HepG2 (cell line): ENCODE data around the gene RPL36. TPM values are rescaled to one million over a fixed set of nuclear protein-coding genes. Genes with fewer than 3 reads are reported as not detected.

Experiments used
- CENPX ChIP-seq: sonication (generic); formaldehyde crosslinking; IDR thresholded peaks from 2 replicates; pipeline ENCODE4 v1.9.0; 2021; ENCODE audit warnings: mild to moderate bottlenecking, missing genetic modification reagents, moderate library complexity
- CHD2 ChIP-seq: IDR thresholded peaks from 2 replicates; pipeline ENCODE4 v1.6.1; 2011; ENCODE audit warnings: low read depth, low read length, improper control_type of control experiment
- CREB1 ChIP-seq, 2 experiments: fragments of 450-650 bp in 1 of 2; IDR thresholded peaks; 2 replicates each; pipeline ENCODE4 v1.6.1; 2016 to 2017; ENCODE audit warnings: control low read depth in 1 of 2, mild to moderate bottlenecking in 1 of 2, missing compliant biosample characterization in 1 of 2, missing genetic modification characterization in 1 of 2
- FOXJ3 ChIP-seq: sonication (generic); formaldehyde crosslinking; IDR thresholded peaks from 2 replicates; pipeline ENCODE4 v1.4.0; 2020; ENCODE audit warnings: missing genetic modification reagents, mild to moderate bottlenecking, borderline replicate concordance
- GATA4 ChIP-seq: sonication (generic); IDR thresholded peaks from 2 replicates; pipeline ENCODE4 v1.6.1; 2016; ENCODE audit warnings: antibody characterized with exemption, low read depth, borderline replicate concordance
- KAT8 ChIP-seq: IDR thresholded peaks from 2 replicates; pipeline ENCODE4 v1.6.1; 2016; ENCODE audit warnings: missing genetic modification reagents, missing compliant biosample characterization
- KLF9 ChIP-seq: IDR thresholded peaks from 2 replicates; pipeline ENCODE4 v1.6.1; 2016; ENCODE audit warnings: low read depth
- MIXL1 ChIP-seq: IDR thresholded peaks from 2 replicates; pipeline ENCODE4 v1.6.1; 2016
- NFKB2 ChIP-seq: sonication (generic); formaldehyde crosslinking; IDR thresholded peaks from 2 replicates; pipeline ENCODE4 v1.4.0; 2020; ENCODE audit warnings: missing genetic modification reagents, borderline replicate concordance
- NR2F1 ChIP-seq, 2 experiments: fragments of 450-650 bp in 1 of 2; formaldehyde crosslinking in 1 of 2; IDR thresholded peaks; 2 replicates each; pipeline versions ENCODE4 v1.5.0 to v1.6.1; 2016 to 2020; ENCODE audit warnings: mild to moderate bottlenecking in 1 of 2, missing compliant biosample characterization in 1 of 2, missing genetic modification reagents in 1 of 2, moderate library complexity in 1 of 2
- RARA ChIP-seq: IDR thresholded peaks from 2 replicates; pipeline ENCODE4 v1.6.1; 2016; ENCODE audit warnings: missing genetic modification reagents, missing compliant biosample characterization
- REL ChIP-seq: sonication (generic); formaldehyde crosslinking; conservative IDR thresholded peaks from 2 replicates; pipeline ENCODE4 v1.8.0; 2022; ENCODE audit warnings: mild to moderate bottlenecking, missing genetic modification reagents, moderate library complexity
- SP1 ChIP-seq, 2 experiments: fragments of 450-650 bp in 1 of 2; sonication (generic) in 1 of 2; formaldehyde crosslinking in 1 of 2; IDR thresholded peaks; 2 replicates each; pipeline versions ENCODE4 v1.4.0 to v1.6.1; 2016 to 2020; ENCODE audit warnings: missing genetic modification reagents in 1 of 2
- SP5 ChIP-seq: IDR thresholded peaks from 2 replicates; pipeline ENCODE4 v1.6.1; 2016; ENCODE audit warnings: low read depth, borderline replicate concordance
- TOPORS ChIP-seq: sonication (generic); formaldehyde crosslinking; IDR thresholded peaks from 2 replicates; pipeline ENCODE4 v1.8.0; 2023; ENCODE audit warnings: mild to moderate bottlenecking, missing genetic modification reagents
- ZFP36L1 ChIP-seq: sonication (generic); formaldehyde crosslinking; IDR thresholded peaks from 2 replicates; pipeline ENCODE4 v1.8.0; 2022; ENCODE audit warnings: mild to moderate bottlenecking, missing genetic modification reagents, moderate library complexity
- ZMYM2 ChIP-seq: sonication (generic); formaldehyde crosslinking; IDR thresholded peaks from 2 replicates; pipeline ENCODE4 v1.8.0; 2022; ENCODE audit warnings: mild to moderate bottlenecking, missing genetic modification reagents
- ZNF256 ChIP-seq: sonication (generic); formaldehyde crosslinking; conservative IDR thresholded peaks from 2 replicates; pipeline ENCODE4 v1.4.0; 2020; ENCODE audit warnings: missing genetic modification reagents
- ZNF326 ChIP-seq: sonication (generic); formaldehyde crosslinking; IDR thresholded peaks from 2 replicates; pipeline ENCODE4 v1.4.0; 2020; ENCODE audit warnings: missing genetic modification reagents, borderline replicate concordance
- ZNF616 ChIP-seq: sonication (generic); formaldehyde crosslinking; IDR thresholded peaks from 2 replicates; pipeline ENCODE4 v1.5.0; 2020; ENCODE audit warnings: low read depth, mild to moderate bottlenecking, missing genetic modification reagents
- ZNF7 ChIP-seq: IDR thresholded peaks from 2 replicates; pipeline ENCODE4 v1.6.1; 2016; ENCODE audit warnings: missing biosample characterization, missing genetic modification reagents
- ZNF781 ChIP-seq: sonication (generic); formaldehyde crosslinking; IDR thresholded peaks from 2 replicates; pipeline ENCODE4 v1.5.1; 2020; ENCODE audit warnings: borderline replicate concordance, mild to moderate bottlenecking, missing genetic modification reagents; ENCODE audit errors: not compliant biosample characterization
- ZSCAN9 ChIP-seq: IDR thresholded peaks from 2 replicates; pipeline ENCODE4 v1.6.1; 2016; ENCODE audit warnings: borderline replicate concordance
- polyA plus RNA-seq, 8 experiments: library from polyadenylated mRNA; depleted of rRNA in 3 of 8; stranded (reverse) in 7 of 8; unstranded in 1 of 8; fragments of >200 nt; fragmentation: Illumina TruSeq in 4 of 8; extraction: Trizol in 4 of 8; gene quantifications; 2 replicates each; pipeline versions ENCODE4 v1.2.1 to v1.2.3, GENCODE V29; 2011 to 2016; ENCODE audit warnings: low read depth in 4 of 8, missing spikeins in 1 of 8, mixed read lengths in 1 of 8; ENCODE audit not compliant: insufficient read depth in 1 of 8
- total RNA-seq, 5 experiments: library from RNA; depleted of rRNA; stranded (reverse); fragments of >200 nt; fragmentation: Illumina TruSeq; extraction: Trizol; gene quantifications; 2 replicates each; pipeline ENCODE4 v1.2.3, GENCODE V29; 2016; ENCODE audit warnings: low read depth in 1 of 5
- TF ChIP-seq, protein P1 (sequence below): sonication (generic); formaldehyde crosslinking; IDR thresholded peaks from 2 replicates; pipeline ENCODE4 v1.8.0; 2022; ENCODE audit warnings: mild to moderate bottlenecking, missing genetic modification reagents, borderline replicate concordance
- TF ChIP-seq, protein P2 (sequence below): sonication (generic); formaldehyde crosslinking; IDR thresholded peaks from 2 replicates; pipeline ENCODE4 v1.8.0; 2022; ENCODE audit warnings: missing genetic modification reagents, mild to moderate bottlenecking, borderline replicate concordance
- TF ChIP-seq, protein P3 (sequence below): sonication (generic); formaldehyde crosslinking; IDR thresholded peaks from 2 replicates; pipeline ENCODE4 v1.8.0; 2023; ENCODE audit warnings: mild to moderate bottlenecking, missing genetic modification reagents

The RPL36 gene
- total and polyA plus RNA-seq, 2 of the 13 experiments (the other 11 are each of a cell fraction or from before 2014, with no cell fraction given), result 706 to 740 TPM

DNA sequence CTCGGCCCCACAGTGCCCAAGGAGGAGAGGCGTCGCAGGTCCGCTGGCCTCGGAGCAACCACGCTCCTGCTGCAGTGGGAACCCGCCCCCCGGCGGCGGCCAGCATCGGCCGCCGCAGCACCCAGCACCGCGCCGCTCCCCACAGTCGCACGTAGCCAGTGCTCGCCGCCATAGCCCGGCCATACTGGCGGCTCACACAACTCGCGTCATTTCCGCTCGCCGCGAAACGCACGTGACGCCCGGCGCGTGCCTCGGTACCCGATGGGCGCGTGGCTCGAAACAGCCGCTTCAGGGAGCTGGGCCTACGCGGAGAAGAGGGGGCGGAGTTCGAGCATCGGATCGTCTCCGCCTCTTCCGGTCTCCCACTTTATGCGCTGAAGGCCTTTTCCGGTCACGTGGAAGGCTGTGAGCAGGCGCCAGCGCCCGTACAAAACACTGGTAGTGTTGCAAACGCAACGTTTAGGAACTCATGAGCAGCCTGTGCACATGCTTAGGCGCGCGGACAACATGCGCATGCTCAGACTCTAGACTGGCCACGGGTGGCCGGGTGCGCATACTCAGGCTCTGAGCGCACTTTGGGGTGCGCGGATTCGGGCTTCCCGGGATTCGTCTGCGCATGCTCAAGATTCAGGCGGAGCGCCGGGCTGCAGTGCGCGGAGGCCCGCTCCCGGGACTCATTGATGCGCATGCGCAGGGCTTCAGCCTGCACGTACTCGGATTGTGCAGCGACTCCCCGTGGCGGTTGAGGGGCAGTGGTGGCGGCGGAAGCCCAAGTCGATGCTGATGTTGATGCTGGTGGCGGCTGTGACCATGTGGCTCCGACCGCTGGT is 30.1 kb downstream of the RPL36 start, which contains the start of the genes CATSPERD and LONP1 (continued):
- TF ChIP-seq ZSCAN9 (CRISPR knock-in tag) (peak; percentile 95), SP1 (IDR thresholded peaks at IDR 0.05) (no peak), SP1 (CRISPR knock-in tag; IDR thresholded peaks at IDR 0.05) (peak; percentile 85), ZNF616 (CRISPR knock-in tag) (peak; percentile 72; the same call in 1 of the 2 replicates), ZNF256 (no peak), MIXL1 (peak; percentile 75; the same call in 1 of the 2 replicates), NFKB2 (peak; percentile 90), CREB1 (IDR thresholded peaks at IDR 0.05) (peak; percentile 95), CREB1 (CRISPR knock-in tag; IDR thresholded peaks at IDR 0.05) (peak; percentile 97), GATA4 (no peak), ZFP36L1 (CRISPR knock-in tag) (no peak; the same call in 1 of the 2 replicates), NR2F1 (CRISPR knock-in tag; IDR thresholded peaks at IDR 0.05) (no peak), TOPORS (no peak), SP5 (peak; percentile 94), ZNF781 (no peak), RARA (CRISPR knock-in tag) (peak; percentile 60), KLF9 (CRISPR knock-in tag) (peak; percentile 87), CHD2 (no peak), ZNF7 (CRISPR knock-in tag) (no peak), KAT8 (CRISPR knock-in tag) (peak; percentile 98), CENPX (no peak), FOXJ3 (CRISPR knock-in tag) (peak; percentile 79; the same call in 1 of the 2 replicates), REL (CRISPR knock-in tag) (peak; percentile 98), ZNF326 (CRISPR knock-in tag) (no peak), ZMYM2 (CRISPR knock-in tag) (peak; percentile 32; the same call in 1 of the 2 replicates)
- TF ChIP-seq, protein P1, sequence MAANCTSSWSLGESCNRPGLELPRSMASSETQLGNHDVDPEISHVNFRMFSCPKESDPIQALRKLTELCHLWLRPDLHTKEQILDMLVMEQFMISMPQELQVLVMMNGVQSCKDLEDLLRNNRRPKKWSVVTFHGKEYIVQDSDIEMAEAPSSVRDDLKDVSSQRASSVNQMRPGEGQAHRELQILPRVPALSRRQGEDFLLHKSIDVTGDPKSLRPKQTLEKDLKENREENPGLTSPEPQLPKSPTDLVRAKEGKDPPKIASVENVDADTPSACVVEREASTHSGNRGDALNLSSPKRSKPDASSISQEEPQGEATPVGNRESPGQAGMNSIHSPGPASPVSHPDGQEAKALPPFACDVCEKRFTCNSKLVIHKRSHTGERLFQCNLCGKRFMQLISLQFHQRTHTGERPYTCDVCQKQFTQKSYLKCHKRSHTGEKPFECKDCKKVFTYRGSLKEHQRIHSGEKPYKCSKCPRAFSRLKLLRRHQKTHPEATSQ, result no peak
- TF ChIP-seq, protein P2, sequence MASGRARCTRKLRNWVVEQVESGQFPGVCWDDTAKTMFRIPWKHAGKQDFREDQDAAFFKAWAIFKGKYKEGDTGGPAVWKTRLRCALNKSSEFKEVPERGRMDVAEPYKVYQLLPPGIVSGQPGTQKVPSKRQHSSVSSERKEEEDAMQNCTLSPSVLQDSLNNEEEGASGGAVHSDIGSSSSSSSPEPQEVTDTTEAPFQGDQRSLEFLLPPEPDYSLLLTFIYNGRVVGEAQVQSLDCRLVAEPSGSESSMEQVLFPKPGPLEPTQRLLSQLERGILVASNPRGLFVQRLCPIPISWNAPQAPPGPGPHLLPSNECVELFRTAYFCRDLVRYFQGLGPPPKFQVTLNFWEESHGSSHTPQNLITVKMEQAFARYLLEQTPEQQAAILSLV (CRISPR knock-in tag), result peak; percentile 22; the same call in 1 of the 2 replicates
- TF ChIP-seq, protein P3, sequence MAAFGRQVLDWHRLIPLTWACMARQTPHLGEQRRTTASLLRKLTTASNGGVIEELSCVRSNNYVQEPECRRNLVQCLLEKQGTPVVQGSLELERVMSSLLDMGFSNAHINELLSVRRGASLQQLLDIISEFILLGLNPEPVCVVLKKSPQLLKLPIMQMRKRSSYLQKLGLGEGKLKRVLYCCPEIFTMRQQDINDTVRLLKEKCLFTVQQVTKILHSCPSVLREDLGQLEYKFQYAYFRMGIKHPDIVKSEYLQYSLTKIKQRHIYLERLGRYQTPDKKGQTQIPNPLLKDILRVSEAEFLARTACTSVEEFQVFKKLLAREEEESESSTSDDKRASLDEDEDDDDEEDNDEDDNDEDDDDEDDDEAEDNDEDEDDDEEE (CRISPR knock-in tag), result peak; percentile 60; the same call in 1 of the 2 replicates
